Measurements from ENCODE around the gene PDE4D.

Gene PDE4D

GRCh38 chr5:59264639-59265245 is 628.8 kb downstream of the PDE4D start:
- DNase-seq = no peak

- DNase-seq = no peak
These were observed 629.5 kb downstream of the PDE4D start for GRCh38 chr5:59264013-59264412.

GRCh38 chr5:59261969-59262368 is 631.6 kb downstream of the PDE4D start:
- DNase-seq = no peak

- no peak for DNase-seq
These were observed 632.6 kb downstream of the PDE4D start for GRCh38 chr5:59260973-59261372.

- DNase-seq = no peak
These were observed 633.3 kb downstream of the PDE4D start for GRCh38 chr5:59260200-59260599.

- DNase-seq = no peak
These were observed 634.3 kb downstream of the PDE4D start for GRCh38 chr5:59259237-59259636.

GRCh38 chr5:59257488-59258400 is 635.8 kb downstream of the PDE4D start:
- DNase-seq = no peak

GRCh38 chr5:59256331-59256730 is 637.2 kb downstream of the PDE4D start:
- no peak for DNase-seq

GRCh38 chr5:59254055-59254687 is 639.4 kb downstream of the PDE4D start:
- DNase-seq = no peak

- DNase-seq = no peak
These were observed 639.9 kb downstream of the PDE4D start for GRCh38 chr5:59253625-59254024.

- DNase-seq = no peak
These were observed 641.9 kb downstream of the PDE4D start for GRCh38 chr5:59251627-59252026.

- DNase-seq = no peak
These were observed 643.8 kb downstream of the PDE4D start for GRCh38 chr5:59249726-59250125.

GRCh38 chr5:59249160-59249559 is 644.4 kb downstream of the PDE4D start:
- no peak for DNase-seq

- DNase-seq = no peak
These were observed 646.6 kb downstream of the PDE4D start for GRCh38 chr5:59246882-59247281.

- DNase-seq = no peak
These were observed 647.2 kb downstream of the PDE4D start for GRCh38 chr5:59246145-59246869.

GRCh38 chr5:59245198-59245597 is 648.3 kb downstream of the PDE4D start:
- DNase-seq = no peak

- DNase-seq = no peak
These were observed 652.0 kb downstream of the PDE4D start for GRCh38 chr5:59241552-59241951.

GRCh38 chr5:59241119-59241518 is 652.4 kb downstream of the PDE4D start:
- DNase-seq = peak in 4 of 58 donors; percentile 2 to 17 (median 8)

GRCh38 chr5:59238126-59238902 is 655.2 kb downstream of the PDE4D start:
- DNase-seq = no peak

- DNase-seq = no peak
These were observed 656.5 kb downstream of the PDE4D start for GRCh38 chr5:59236986-59237385.

- no peak for DNase-seq
These were observed 657.1 kb downstream of the PDE4D start for GRCh38 chr5:59236448-59236847.

Measured in anterior cingulate cortex (tissue), 58 donors.